OCI-LY7 (cell line): ENCODE data around the gene MSRB1. TPM values are rescaled to one million over a fixed set of nuclear protein-coding genes. Genes with fewer than 3 reads are reported as not detected.

Experiments
- BruUV-seq: library from RNA; stranded (reverse); fragments of 400-500 nt; replicated peaks from 2 replicates; lab custom pipeline; 2021; lab: Mats Ljungman, UMichigan
- CTCF ChIA-PET: fragments of 300-600 bp; sonication (Branson Sonifier 250); formaldehyde crosslinking; loops from one replicate; lab custom pipeline; 2022; ENCODE audit warnings: antibody characterized with exemption; ENCODE audit not compliant: unreplicated experiment; lab: Charles Lee
- POLR2A ChIA-PET: fragments of 300-600 bp; sonication (Branson Sonifier 250); formaldehyde crosslinking; loops from one replicate; lab custom pipeline; 2022; ENCODE audit warnings: antibody characterized with exemption; lab: Charles Lee
- DNase-seq: peaks from one replicate; pipeline ENCODE4 v3.0.0-alpha.2; 2015; ENCODE audit warnings: low spot score
- H2AFZ ChIP-seq: fragments of 200-600 bp; sonication (generic), shearing (Covaris generic); 2 replicates; pipeline ENCODE4 v1.6.1; 2014; ENCODE audit warnings: mild to moderate bottlenecking, antibody characterized with exemption, low read length, moderate library complexity
- H3K27ac ChIP-seq: fragments of 200-600 bp; sonication (generic); 2 replicates; pipeline ENCODE4 v1.5.1; 2014; ENCODE audit warnings: mixed run types, low read depth, mild to moderate bottlenecking, moderate library complexity, low read length, inconsistent platforms; ENCODE audit not compliant: poor library complexity, severe bottlenecking
- H3K36me3 ChIP-seq: fragments of 200-600 bp; sonication (generic); 2 replicates; pipeline ENCODE4 v1.6.1; 2014; ENCODE audit warnings: mild to moderate bottlenecking, antibody characterized with exemption, low read length, moderate library complexity, mixed read lengths; ENCODE audit not compliant: insufficient read depth
- H3K4me1 ChIP-seq: fragments of 200-600 bp; sonication (generic); 2 replicates; pipeline ENCODE4 v1.5.1; 2014; ENCODE audit warnings: mild to moderate bottlenecking, low read length; ENCODE audit not compliant: insufficient read depth, poor library complexity, severe bottlenecking
- H3K4me2 ChIP-seq: fragments of 200-600 bp; sonication (generic); 2 replicates; pipeline ENCODE4 v1.6.1; 2014; ENCODE audit warnings: mild to moderate bottlenecking, low read length
- H3K4me3 ChIP-seq: fragments of 200-600 bp; sonication (generic); 2 replicates; pipeline ENCODE4 v1.5.1; 2014; ENCODE audit warnings: mild to moderate bottlenecking, low read depth, low read length; ENCODE audit not compliant: poor library complexity, severe bottlenecking
- H3K79me2 ChIP-seq: fragments of 200-600 bp; sonication (generic); 2 replicates; pipeline ENCODE4 v1.6.1; 2016; ENCODE audit warnings: low read depth, mild to moderate bottlenecking, low read length, moderate library complexity, mixed read lengths; ENCODE audit not compliant: insufficient read depth
- H3K9me2 ChIP-seq: fragments of 200-600 bp; sonication (generic); 2 replicates; pipeline ENCODE4 v1.6.1; 2016; ENCODE audit warnings: mild to moderate bottlenecking, low read length, mixed read lengths; ENCODE audit not compliant: insufficient read depth
- H3K9me3 ChIP-seq: fragments of 200-600 bp; sonication (generic); 2 replicates; pipeline ENCODE4 v1.6.1; 2014; ENCODE audit warnings: mild to moderate bottlenecking, mixed run types, low read length, mixed read lengths
- H4K20me1 ChIP-seq: fragments of 200-600 bp; sonication (generic); 2 replicates; pipeline ENCODE4 v1.6.1; 2014; ENCODE audit warnings: mild to moderate bottlenecking, antibody characterized with exemption, low read length, moderate library complexity, mixed read lengths; ENCODE audit not compliant: insufficient read depth
- CTCF ChIP-seq: fragments of 200-600 bp; sonication (generic); conservative IDR thresholded peaks from 2 replicates; pipeline ENCODE4 v1.5.1; 2014; ENCODE audit warnings: mild to moderate bottlenecking, antibody characterized with exemption, low read length, moderate library complexity, mixed read lengths
- EZH2phosphoT487 ChIP-seq: fragments of 200-600 bp; sonication (generic); IDR thresholded peaks from 2 replicates; pipeline ENCODE4 v1.6.1; 2018; ENCODE audit warnings: low read depth, borderline replicate concordance, mild to moderate bottlenecking, mixed run types, antibody characterized with exemption, low read length, moderate library complexity, mixed read lengths
- intact Hi-C: fragments of 100-400 bp; cut with micrococcal nuclease; formaldehyde crosslinking; loops from one replicate; pipeline ENCODE4 v1.10.0; 2022; ENCODE audit not compliant: unreplicated experiment
- total RNA-seq, 2 experiments: library from RNA; depleted of rRNA in 1 of 2; stranded (reverse); fragments of >200 nt in 1 of 2; shearing (Covaris generic) in 1 of 2; gene quantifications; 2 replicates each; pipeline ENCODE4 v1.2.3, GENCODE V29; 2014 to 2022

Gene MSRB1
- total RNA-seq, 2 experiments from 2014 or later: 9.0 to 17.6 TPM

- no peak overlapping the region for H3K27ac ChIP-seq
- ChIA-PET CTCF (no interaction called here), POLR2A (no interaction called here)
- no peaks in the 10 kb centered on the region for H3K36me3 ChIP-seq
- no peaks in the 10 kb centered on the region for H4K20me1 ChIP-seq
- intact Hi-C loops: loop anchor here (1.0 kb wide), 1 partner anchor 66 kb away; no protein-coding TSS in a partner anchor
- peak; percentile 90 for DNase-seq
- H3K4me2 ChIP-seq: peak overlapping the region; percentile 66
- H2AFZ ChIP-seq: peak overlapping the region; percentile 81; the same call in 1 of the 2 replicates
- no TSS peak for BruUV-seq
- H3K4me3 ChIP-seq: peak overlapping the region; percentile 56
- TF ChIP-seq CTCF (peak; percentile 87), EZH2phosphoT487 (no peak)
- no peaks in the 10 kb centered on the region for H3K9me3 ChIP-seq
- no peaks in the 10 kb centered on the region for H3K9me2 ChIP-seq
- peaks cover 6% of the 10 kb centered on the region for H3K4me1 ChIP-seq
- no peaks in the 10 kb centered on the region for H3K79me2 ChIP-seq
Observed at GRCh38 chr16:1929578-1930337, 13.2 kb downstream of the MSRB1 start.

- DNase-seq: peak; percentile 9
- POLR2A ChIA-PET: interaction anchor here (1.2 kb wide), 1 partner anchor 63 kb away, joined by 3 read pairs; no protein-coding TSS in a partner anchor
- Histone ChIP-seq H4K20me1 (no peaks in the 10 kb centered on the region), H3K4me3 (peak overlapping the region; percentile 56), H3K79me2 (no peaks in the 10 kb centered on the region), H3K4me1 (peaks cover 6% of the 10 kb centered on the region), H2AFZ (peak overlapping the region; percentile 81; the same call in 1 of the 2 replicates), H3K9me2 (no peaks in the 10 kb centered on the region), H3K36me3 (no peaks in the 10 kb centered on the region), H3K9me3 (no peaks in the 10 kb centered on the region), H3K27ac (no peak overlapping the region), H3K4me2 (peak overlapping the region; percentile 66)
- no TSS peak for BruUV-seq
- CTCF ChIA-PET: interaction anchor here (0.5 to 1.1 kb wide), 2 partner anchors 65 to 107 kb away, joined by 3 read pairs; no protein-coding TSS in a partner anchor
- intact Hi-C loops: loop anchor here (1.0 kb wide), 1 partner anchor 66 kb away; no protein-coding TSS in a partner anchor
- TF ChIP-seq EZH2phosphoT487: no peak
- no peak for TF ChIP-seq CTCF
Observed at GRCh38 chr16:1929105-1929504, 13.9 kb downstream of the MSRB1 start.

- H3K9me3 ChIP-seq: no peaks in the 10 kb centered on the region
- H3K79me2 ChIP-seq: no peaks in the 10 kb centered on the region
- H4K20me1 ChIP-seq: no peaks in the 10 kb centered on the region
- intact Hi-C loops: no loop called here
- no peak overlapping the region for H3K27ac ChIP-seq
- no peaks in the 10 kb centered on the region for H3K9me2 ChIP-seq
- no peak overlapping the region for H2AFZ ChIP-seq
- CTCF ChIA-PET: no interaction called here
- H3K4me1 ChIP-seq: peaks cover 6% of the 10 kb centered on the region
- POLR2A ChIA-PET: no interaction called here
- no peak for DNase-seq
- BruUV-seq: no TSS peak
- H3K4me3 ChIP-seq: no peak overlapping the region
- no peak for TF ChIP-seq EZH2phosphoT487
- TF ChIP-seq CTCF: no peak
- no peaks in the 10 kb centered on the region for H3K36me3 ChIP-seq
- no peak overlapping the region for H3K4me2 ChIP-seq
Observed at GRCh38 chr16:1926271-1926670, 16.7 kb downstream of the MSRB1 start.
